Measurements from ENCODE around the gene ERBB4.

DNA sequence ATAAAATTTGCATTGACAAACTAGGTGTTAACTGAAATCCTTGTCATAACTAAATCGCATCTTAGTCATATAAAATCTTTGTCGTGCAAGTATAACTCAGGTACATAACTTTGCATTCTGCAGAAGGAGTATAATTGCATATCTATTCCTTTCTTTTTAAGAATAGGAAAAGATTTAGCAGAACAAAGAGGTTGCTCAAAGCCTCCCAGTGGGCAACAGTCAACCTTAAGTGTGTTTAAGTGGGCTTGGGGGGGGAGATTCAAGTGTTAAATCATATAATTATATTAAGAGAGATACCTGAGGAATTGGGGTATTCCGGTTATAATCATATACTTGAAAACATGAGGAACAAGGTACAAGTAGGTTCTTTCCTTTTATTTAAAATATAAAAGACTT, 1068.9 kb downstream of the ERBB4 start:
- TF ChIP-seq, protein P1, sequence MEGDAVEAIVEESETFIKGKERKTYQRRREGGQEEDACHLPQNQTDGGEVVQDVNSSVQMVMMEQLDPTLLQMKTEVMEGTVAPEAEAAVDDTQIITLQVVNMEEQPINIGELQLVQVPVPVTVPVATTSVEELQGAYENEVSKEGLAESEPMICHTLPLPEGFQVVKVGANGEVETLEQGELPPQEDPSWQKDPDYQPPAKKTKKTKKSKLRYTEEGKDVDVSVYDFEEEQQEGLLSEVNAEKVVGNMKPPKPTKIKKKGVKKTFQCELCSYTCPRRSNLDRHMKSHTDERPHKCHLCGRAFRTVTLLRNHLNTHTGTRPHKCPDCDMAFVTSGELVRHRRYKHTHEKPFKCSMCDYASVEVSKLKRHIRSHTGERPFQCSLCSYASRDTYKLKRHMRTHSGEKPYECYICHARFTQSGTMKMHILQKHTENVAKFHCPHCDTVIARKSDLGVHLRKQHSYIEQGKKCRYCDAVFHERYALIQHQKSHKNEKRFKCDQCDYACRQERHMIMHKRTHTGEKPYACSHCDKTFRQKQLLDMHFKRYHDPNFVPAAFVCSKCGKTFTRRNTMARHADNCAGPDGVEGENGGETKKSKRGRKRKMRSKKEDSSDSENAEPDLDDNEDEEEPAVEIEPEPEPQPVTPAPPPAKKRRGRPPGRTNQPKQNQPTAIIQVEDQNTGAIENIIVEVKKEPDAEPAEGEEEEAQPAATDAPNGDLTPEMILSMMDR (IDR thresholded peaks at IDR 0.05; ENCODE audit: insufficient read depth, low read depth, low read length), result no peak
- TF ChIP-seq EZH2 (IDR thresholded peaks at IDR 0.05; ENCODE audit: insufficient read depth, low read length), result no peak

Data from astrocyte (in vitro differentiated cells and primary cell).